ENCODE results near the gene POLA1.

- TF ChIP-seq POLR2A (IDR thresholded peaks at IDR 0.05; ENCODE audit: low read length) (no peak), GATA1 (IDR thresholded peaks at IDR 0.05; ENCODE audit: low read depth, low read length) (no peak)
Measured at GRCh38 chrX:24985120-24985519, 291.4 kb downstream of the POLA1 start.

Measured in erythroblast (primary cell).